ENCODE results near the gene AKR1C1. TPM values are rescaled to one million over a fixed set of nuclear protein-coding genes. Genes with fewer than 3 reads are reported as not detected.
"Not testable (repeated sequence)": the region's sequence is repeated elsewhere in the genome, so short reads cannot be mapped to it uniquely, and the experiment has no call there.

Gene AKR1C1
- total RNA-seq, 4 donors from 2014 or later: 6.3 to 60.9 (median 21.5) TPM

DNA sequence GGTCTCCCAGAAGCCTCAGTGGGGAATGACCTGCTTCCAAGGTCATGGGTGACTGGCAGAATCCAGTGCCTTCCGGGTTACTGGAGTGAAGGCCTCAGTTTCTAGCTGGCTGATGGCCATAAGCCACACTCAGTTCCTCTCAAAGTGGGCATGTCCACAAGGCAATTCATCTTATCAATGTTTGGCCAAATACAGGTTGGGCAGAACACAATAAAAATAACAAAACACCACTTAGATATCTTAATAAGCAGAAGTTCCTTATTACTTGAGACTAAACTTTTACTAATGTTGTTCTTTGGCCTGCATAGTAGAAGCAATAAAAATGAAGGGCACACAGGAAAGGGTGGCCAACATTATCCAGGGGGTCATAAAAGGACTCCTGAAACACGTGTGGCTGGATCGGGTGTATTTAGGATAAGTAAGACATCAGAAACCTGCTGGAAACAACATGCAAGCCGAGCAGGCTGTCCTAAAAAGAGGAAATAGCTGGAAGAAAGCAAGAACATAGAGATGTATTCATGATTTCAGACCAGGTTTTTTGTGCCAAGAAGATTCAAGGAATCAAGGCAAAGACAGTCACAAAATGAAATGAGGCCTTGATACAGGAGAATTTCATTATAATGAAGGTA, 60.1 kb downstream of the AKR1C1 start:
- Histone ChIP-seq H3K9me3 (no peaks in the 10 kb centered on the region), H3K36me3 (no peaks in the 10 kb centered on the region), H3K4me3 (no peak overlapping the region), H3K27me3 (no peaks in the 10 kb centered on the region), H3K27ac (no peak overlapping the region), H3K4me1 (no peaks in the 10 kb centered on the region)
- DNase-seq: no peak
- intact Hi-C loops (cut with DNase I; ENCODE audit: low total_unique reads): no loop called here
- TF ChIP-seq POLR2A (IDR thresholded peaks at IDR 0.05): no peak
- TF ChIP-seq, protein P1, sequence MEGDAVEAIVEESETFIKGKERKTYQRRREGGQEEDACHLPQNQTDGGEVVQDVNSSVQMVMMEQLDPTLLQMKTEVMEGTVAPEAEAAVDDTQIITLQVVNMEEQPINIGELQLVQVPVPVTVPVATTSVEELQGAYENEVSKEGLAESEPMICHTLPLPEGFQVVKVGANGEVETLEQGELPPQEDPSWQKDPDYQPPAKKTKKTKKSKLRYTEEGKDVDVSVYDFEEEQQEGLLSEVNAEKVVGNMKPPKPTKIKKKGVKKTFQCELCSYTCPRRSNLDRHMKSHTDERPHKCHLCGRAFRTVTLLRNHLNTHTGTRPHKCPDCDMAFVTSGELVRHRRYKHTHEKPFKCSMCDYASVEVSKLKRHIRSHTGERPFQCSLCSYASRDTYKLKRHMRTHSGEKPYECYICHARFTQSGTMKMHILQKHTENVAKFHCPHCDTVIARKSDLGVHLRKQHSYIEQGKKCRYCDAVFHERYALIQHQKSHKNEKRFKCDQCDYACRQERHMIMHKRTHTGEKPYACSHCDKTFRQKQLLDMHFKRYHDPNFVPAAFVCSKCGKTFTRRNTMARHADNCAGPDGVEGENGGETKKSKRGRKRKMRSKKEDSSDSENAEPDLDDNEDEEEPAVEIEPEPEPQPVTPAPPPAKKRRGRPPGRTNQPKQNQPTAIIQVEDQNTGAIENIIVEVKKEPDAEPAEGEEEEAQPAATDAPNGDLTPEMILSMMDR (IDR thresholded peaks at IDR 0.05): no peak

DNA sequence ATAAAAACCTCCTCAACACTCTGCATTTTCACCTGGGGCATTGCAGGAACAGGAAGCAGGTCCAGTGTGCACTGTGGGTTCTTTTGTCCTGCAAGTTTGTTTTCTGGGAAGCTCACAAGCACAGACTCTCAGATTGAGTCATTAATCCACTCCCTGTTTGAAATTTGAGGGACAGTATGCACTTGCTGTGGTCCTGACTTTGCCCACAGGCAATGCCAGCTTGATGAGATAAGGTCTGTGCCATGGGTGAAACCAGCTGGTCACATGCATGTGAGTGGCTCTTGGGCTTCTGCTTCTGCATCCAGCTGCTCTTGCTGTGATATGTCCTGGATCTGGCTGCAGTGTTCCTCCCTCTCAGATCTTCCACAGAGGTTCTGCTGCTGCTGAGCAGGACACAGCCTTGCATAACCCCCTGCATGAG, 62.3 kb downstream of the AKR1C1 start:
- H3K27me3 ChIP-seq; intact Hi-C loops (cut with DNase I; ENCODE audit: low total_unique reads); H3K9me3 ChIP-seq; H3K36me3 ChIP-seq; H3K4me1 ChIP-seq; DNase-seq; H3K4me3 ChIP-seq; H3K27ac ChIP-seq: not testable (repeated sequence)

- Histone ChIP-seq H3K4me3 (no peak overlapping the region), H3K36me3 (no peaks in the 10 kb centered on the region), H3K4me1 (no peaks in the 10 kb centered on the region), H3K27ac (no peak overlapping the region), H3K27me3 (no peaks in the 10 kb centered on the region), H3K9me3 (peaks cover 0 to 23% of the 10 kb centered on the region in 2 donors)
- TF ChIP-seq POLR2A (IDR thresholded peaks at IDR 0.05): no peak
- TF ChIP-seq, protein P1 (IDR thresholded peaks at IDR 0.05): no peak
- no peak for DNase-seq
- intact Hi-C loops (cut with DNase I; ENCODE audit: low total_unique reads): no loop called here
Observed at GRCh38 chr10:5030989-5031388, 67.8 kb downstream of the AKR1C1 start.

DNA sequence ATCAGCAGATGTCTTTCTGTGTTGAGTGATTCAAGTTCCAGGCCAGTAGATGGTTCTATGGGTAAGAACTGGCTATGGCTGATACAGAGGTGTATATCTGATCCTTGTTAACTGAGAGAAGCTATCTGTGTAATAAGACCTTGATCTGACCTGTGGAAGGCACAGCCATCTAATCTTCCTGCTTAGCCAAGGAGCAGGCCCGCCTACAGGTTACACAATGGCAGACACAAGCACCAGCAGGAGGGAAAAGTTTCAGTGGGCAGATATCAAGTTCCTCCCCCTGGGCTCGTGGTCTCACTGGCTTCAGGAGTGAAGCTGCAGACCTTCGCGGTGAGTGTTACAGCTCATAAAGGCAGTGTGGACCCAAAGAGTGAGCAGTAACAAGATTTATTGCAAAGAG, 68.4 kb downstream of the AKR1C1 start:
- DNase-seq; H3K27ac ChIP-seq; intact Hi-C loops (cut with DNase I; ENCODE audit: low total_unique reads); H3K27me3 ChIP-seq; H3K4me1 ChIP-seq; H3K4me3 ChIP-seq; H3K36me3 ChIP-seq: not testable (repeated sequence)
- peaks cover 0 to 23% of the 10 kb centered on the region in 2 donors for H3K9me3 ChIP-seq

GRCh38 chr10:5032444-5032843, 69.2 kb downstream of the AKR1C1 start:
- DNase-seq; H3K27me3 ChIP-seq; H3K27ac ChIP-seq; intact Hi-C loops (cut with DNase I; ENCODE audit: low total_unique reads); H3K36me3 ChIP-seq; H3K4me3 ChIP-seq; H3K4me1 ChIP-seq: not testable (repeated sequence)
- peaks cover 0 to 23% of the 10 kb centered on the region in 2 donors for H3K9me3 ChIP-seq

Small RNA genes lying within 50 kb of the gene (small RNA-seq; reads per million reads assigned to genes)
- gene RF00096: not detected

Other genes with a start within 250 kb of the AKR1C1 start
- gene AKR1E2, start 137.2 kb upstream of the AKR1C1 start, total RNA-seq: 10 to 100 TPM in 3 of 4 donors, 1 to 10 TPM in 1; 1.8 to 31.3 (median 16.1) TPM
- gene AKR1C2, start 40.4 kb downstream of the AKR1C1 start, total RNA-seq: 1 to 10 TPM; 1.0 to 5.4 (median 4.4) TPM
- gene AKR1C3, start 131.0 kb downstream of the AKR1C1 start, total RNA-seq: 10 to 100 TPM in 2 of 4 donors, 1 to 10 TPM in 2; 6.0 to 35.6 (median 16.7) TPM
- not detected for gene AKR1C8, start 221.7 kb downstream of the AKR1C1 start, total RNA-seq
- not detected for gene AKR1C4, start 233.4 kb downstream of the AKR1C1 start, total RNA-seq